Neural crest cell (in vitro differentiated cells): ENCODE measurements around the gene DUSP22. TPM values are rescaled to one million over a fixed set of nuclear protein-coding genes. Genes with fewer than 3 reads are reported as not detected.

Experiments
- DNase-seq: peaks from one replicate; pipeline ENCODE4 v3.0.0; 2021; ENCODE audit warnings: low read depth, mixed read lengths, low spot score
- H3K27ac Mint-ChIP-seq: one replicate; pipeline ENCODE4 v1.8.0; 2021; ENCODE audit warnings: mild to moderate bottlenecking, mixed read lengths; ENCODE audit not compliant: unreplicated experiment
- H3K27me3 Mint-ChIP-seq: 2 replicates; pipeline ENCODE4 v1.8.0; 2021; ENCODE audit warnings: low read depth, mild to moderate bottlenecking, mixed read lengths
- H3K36me3 Mint-ChIP-seq: 2 replicates; pipeline ENCODE4 v1.8.0; 2021; ENCODE audit warnings: low read depth, mild to moderate bottlenecking, mixed read lengths
- H3K4me1 Mint-ChIP-seq: 2 replicates; pipeline ENCODE4 v1.8.0; 2021; ENCODE audit warnings: mixed read lengths
- H3K4me3 Mint-ChIP-seq: one replicate; pipeline ENCODE4 v1.8.0; 2021; ENCODE audit warnings: mild to moderate bottlenecking, mixed read lengths
- H3K9me3 Mint-ChIP-seq: 2 replicates; pipeline ENCODE4 v1.8.0; 2021; ENCODE audit warnings: mixed read lengths
- CTCF ChIP-seq: fragments of 200-600 bp; sonication (generic); conservative IDR thresholded peaks from 2 replicates; pipeline ENCODE4 v1.5.0; 2021; ENCODE audit warnings: antibody characterized with exemption, mild to moderate bottlenecking
- total RNA-seq: library from RNA; stranded (reverse); gene quantifications from 2 replicates; pipeline ENCODE4 v1.2.1, GENCODE V29; 2021

Gene DUSP22
- total RNA-seq, 1 donor from 2014 or later, result 35.1 TPM

DNA sequence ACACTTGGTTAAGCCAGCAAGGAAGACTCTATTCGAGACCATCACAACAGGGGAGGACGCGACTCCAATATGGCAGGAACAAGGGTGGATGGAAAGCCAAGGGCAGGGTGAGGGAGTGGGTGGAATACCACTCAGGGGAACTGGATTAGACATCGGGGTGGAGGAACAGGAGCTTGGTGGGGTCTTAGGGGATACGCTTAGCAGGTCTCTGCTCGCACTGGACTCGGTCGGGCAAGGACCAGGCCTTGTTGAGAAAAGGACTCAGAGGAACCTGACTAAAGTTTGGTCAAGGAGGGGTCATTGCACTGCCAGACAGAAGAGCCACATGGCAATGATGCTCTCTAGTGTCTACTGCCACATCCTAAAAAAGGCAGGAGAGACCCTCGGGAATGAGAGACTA lies 10.5 kb downstream of the DUSP22 start:
- Mint-ChIP-seq H3K27ac (no peak overlapping the region), H3K27me3 (no peaks in the 10 kb centered on the region), H3K4me1 (peaks cover 5% of the 10 kb centered on the region), H3K9me3 (no peaks in the 10 kb centered on the region), H3K36me3 (peaks cover 2% of the 10 kb centered on the region), H3K4me3 (no peak overlapping the region)
- TF ChIP-seq CTCF, result no peak
- no peak for DNase-seq

DNA sequence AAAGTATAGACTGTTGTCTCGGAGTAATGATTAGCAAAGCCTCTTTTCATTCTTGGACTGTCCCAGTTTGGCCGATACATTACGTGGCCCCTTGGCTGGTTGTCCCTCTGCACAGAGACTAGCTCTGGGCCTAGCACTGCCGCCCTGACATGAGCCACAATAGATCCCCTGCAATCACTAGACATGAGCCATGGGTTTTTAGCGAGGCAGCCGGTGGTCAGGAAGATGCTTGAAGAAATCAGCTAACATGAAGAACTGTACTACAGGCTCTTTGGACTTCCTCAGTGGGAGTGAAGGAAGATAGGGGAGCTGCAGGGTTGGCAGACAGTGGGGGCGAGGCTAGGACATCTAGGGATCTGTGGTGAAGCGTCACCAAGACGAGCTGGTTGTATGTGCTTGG lies 11.0 kb downstream of the DUSP22 start:
- Mint-ChIP-seq H3K4me1 (peaks cover 5% of the 10 kb centered on the region), H3K27me3 (no peaks in the 10 kb centered on the region), H3K27ac (no peak overlapping the region), H3K9me3 (no peaks in the 10 kb centered on the region), H3K4me3 (no peak overlapping the region), H3K36me3 (peaks cover 7% of the 10 kb centered on the region)
- no peak for DNase-seq
- no peak for TF ChIP-seq CTCF

GRCh38 chr6:303948-304558 lies 11.8 kb downstream of the DUSP22 start:
- TF ChIP-seq CTCF, result no peak

DNA sequence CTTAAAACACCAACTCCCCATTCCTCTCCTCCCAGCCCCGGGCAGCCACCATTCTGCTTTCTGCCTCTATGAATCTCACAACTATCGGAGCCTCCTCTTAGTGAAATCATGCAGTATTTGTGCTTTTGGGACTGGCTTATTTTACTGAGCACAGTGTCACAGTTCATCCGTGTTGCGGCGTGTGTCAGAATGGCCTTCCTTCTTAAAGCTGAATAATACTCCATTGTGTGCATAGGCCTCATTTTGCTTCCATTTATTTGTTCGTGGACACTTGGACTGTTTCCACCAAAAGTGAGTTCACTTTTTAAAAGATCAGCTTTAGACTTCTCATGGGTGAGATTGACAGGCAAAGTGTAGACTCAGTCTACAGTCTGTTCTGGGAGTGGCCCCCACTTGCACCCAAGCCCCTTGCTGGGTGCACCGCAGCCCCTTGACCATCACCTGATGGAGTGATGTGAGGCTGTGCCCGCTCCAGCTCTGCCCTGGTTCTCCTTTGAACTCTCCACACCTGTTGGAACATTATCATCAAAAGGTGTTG lies 12.6 kb downstream of the DUSP22 start:
- no peak for TF ChIP-seq CTCF
- Mint-ChIP-seq H3K27me3 (no peaks in the 10 kb centered on the region), H3K4me3 (no peak overlapping the region)

More at GRCh38 chr6:303948-304558, 11.8 kb downstream of the DUSP22 start:
- Mint-ChIP-seq H3K4me1 (peaks cover 5% of the 10 kb centered on the region), H3K9me3 (no peaks in the 10 kb centered on the region), H3K4me3 (no peak overlapping the region), H3K36me3 (peaks cover 8% of the 10 kb centered on the region), H3K27ac (no peak overlapping the region), H3K27me3 (no peaks in the 10 kb centered on the region)
- DNase-seq, result no peak

DNA sequence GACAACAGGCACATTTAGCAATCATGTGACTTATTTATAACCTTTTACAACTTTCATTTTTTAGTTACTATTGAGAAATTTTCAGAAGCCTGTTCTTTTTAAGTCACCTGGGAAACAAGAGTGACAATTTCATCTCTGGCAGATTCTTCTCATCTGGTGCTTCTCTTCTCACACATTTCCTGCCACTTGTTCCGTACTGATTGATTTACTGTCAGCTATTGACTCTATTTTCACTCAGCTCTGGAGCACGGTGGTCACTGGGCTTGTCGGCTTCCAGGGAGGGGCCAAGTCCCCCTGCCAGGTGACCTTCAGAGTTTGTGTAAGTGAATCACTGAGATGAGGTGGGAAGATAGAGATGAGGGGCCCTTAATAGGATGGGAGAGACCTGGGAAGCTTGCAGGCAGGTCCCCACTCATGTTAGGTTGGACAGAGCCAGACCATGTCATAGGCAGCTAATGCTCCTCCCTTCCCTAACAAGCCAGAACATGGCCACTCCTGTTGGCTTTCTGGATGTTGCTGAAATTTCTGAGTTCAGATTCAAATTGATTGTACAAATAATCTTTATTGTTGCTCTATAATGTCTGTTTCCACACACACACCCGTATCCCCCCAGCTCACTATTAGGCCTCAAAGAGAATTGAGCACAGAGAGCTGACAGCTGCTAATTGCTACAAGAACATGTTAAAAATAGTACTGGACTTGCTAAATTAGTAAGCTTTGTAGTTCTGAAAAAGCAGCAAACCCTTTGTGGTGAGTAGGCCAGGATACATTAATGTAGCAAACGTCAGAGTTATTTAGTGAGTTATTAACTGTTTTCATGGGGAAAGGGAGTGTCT lies 13.3 kb downstream of the DUSP22 start:
- Mint-ChIP-seq H3K27ac (no peak overlapping the region), H3K27me3 (no peaks in the 10 kb centered on the region), H3K36me3 (peaks cover 8% of the 10 kb centered on the region), H3K9me3 (no peaks in the 10 kb centered on the region), H3K4me3 (no peak overlapping the region), H3K4me1 (peaks cover 5% of the 10 kb centered on the region)
- no peak for TF ChIP-seq CTCF
- DNase-seq, result no peak

More for the DNA sequence above, 12.6 kb downstream of the DUSP22 start:
- Mint-ChIP-seq H3K9me3 (no peaks in the 10 kb centered on the region), H3K4me1 (peaks cover 5% of the 10 kb centered on the region), H3K36me3 (peaks cover 8% of the 10 kb centered on the region), H3K27ac (no peak overlapping the region)
- no peak for DNase-seq
